ENCODE results near the gene WIZ. TPM values are rescaled to one million over a fixed set of nuclear protein-coding genes. Genes with fewer than 3 reads are reported as not detected.

The WIZ gene
- total and polyA plus RNA-seq, 4 donors, result 14.5 to 42.6 (median 23.3) TPM

DNA sequence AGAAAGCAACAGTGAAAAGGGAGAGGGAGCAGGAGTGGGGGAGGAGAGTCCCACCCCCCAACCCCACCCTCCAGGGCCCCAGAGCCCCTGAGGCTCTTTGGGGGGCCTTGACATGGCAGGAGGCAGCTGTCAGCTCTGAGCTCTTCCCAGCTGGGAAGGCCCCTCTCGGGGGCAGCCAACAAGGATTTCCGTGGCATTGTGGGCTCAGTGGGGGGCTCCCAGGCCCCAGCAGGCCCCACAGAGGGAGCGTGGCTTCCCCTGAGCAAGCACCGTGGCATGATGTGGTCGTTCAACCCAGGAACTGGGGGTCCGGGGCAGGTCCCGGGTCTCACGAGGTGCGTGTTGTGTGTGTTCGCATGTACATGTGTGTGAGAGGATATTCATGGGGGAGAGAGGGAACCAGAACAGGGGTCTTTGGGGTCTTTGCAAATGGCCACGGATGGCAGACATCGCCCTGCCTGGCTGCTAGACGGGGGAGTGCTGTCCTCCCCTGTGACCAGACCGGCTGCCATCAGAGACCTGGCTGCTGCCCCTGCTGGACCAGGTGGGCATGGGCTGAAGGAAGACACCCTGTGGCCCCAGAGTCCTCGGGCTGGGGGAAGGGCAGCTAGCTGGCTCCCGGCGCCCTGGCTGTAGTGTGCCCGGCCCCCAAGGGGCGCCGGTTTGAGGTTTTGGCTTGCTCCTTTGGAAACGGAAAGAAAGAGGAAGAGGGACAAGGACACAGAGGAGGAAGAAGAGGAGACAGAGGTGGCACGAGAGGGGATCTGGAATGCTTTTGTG, 27.3 kb downstream of the WIZ start:
- H3K4me3 ChIP-seq, result no peak overlapping the region
- peaks cover 0 to 2% (median 0%) of the 10 kb centered on the region in 4 donors for H3K9me3 ChIP-seq (ENCODE audit: control insufficient read depth in 4 of 4, insufficient read depth in 3 of 4, low read length in 3 of 4)
- peaks cover 12 to 53% (median 41%) of the 10 kb centered on the region in 4 donors for H3K36me3 ChIP-seq (ENCODE audit: control insufficient read depth in 4 of 4, insufficient read depth in 4 of 4, low read length in 4 of 4)
- DNase-seq, result peak in 1 of 3 donors; percentile 30
- TF ChIP-seq CTCF (IDR thresholded peaks at IDR 0.05; ENCODE audit: control extremely low read depth, extremely low read depth), result no peak
- WGBS, 2 donors, result 65 to 87% methylated on average over 22 of the region's 22 CpGs
- no peak for ATAC-seq (ENCODE audit: insufficient read depth, low FRiP score)
- H3K27ac ChIP-seq (ENCODE audit: low read depth in 1 of 2, low read length in 1 of 2), result no peak overlapping the region
- no peak overlapping the region for H3K9ac ChIP-seq (ENCODE audit: insufficient read depth in 1 of 2, low read length in 2 of 2)
- H3K27me3 ChIP-seq (ENCODE audit: control insufficient read depth in 3 of 3, insufficient read depth in 3 of 3, low read length in 2 of 3), result no peaks in the 10 kb centered on the region
- peaks cover 3 to 43% (median 14%) of the 10 kb centered on the region in 5 donors for H3K4me1 ChIP-seq (ENCODE audit: control insufficient read depth in 5 of 5, insufficient read depth in 5 of 5, low read length in 5 of 5)

DNA sequence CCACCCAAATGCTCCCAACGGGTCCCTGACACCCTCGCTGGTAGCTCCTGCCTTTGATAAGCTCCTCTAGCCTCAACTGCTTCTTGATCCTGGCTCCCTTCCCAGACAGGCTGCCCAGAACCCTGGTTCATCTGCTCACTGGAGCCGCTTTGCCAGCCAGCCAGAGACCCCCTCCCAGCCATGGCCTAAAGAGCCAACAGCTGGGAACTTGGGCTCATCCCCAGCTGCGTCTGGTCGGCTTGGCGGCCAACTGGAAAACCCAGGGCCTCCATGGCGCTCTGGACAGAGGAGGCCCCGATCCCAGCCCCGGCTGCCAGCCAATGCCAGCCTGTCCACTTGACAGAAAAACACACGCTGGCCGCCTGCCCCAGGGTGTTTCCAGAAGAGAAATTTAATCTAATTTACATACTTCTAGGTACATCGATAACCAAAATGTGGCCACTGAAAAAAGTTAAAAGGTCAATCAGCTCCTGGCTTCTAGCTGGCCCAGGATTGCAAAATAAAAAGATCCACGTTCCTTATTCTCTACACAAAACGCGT, 28.0 kb downstream of the WIZ start:
- peak; percentile 71 to 82 (median 77) for DNase-seq
- WGBS, 2 donors, result 63 to 70% methylated on average over 15 of the region's 15 CpGs
- peaks cover 6 to 50% (median 18%) of the 10 kb centered on the region in 5 donors for H3K4me1 ChIP-seq (ENCODE audit: control insufficient read depth in 5 of 5, insufficient read depth in 5 of 5, low read length in 5 of 5)

DNA sequence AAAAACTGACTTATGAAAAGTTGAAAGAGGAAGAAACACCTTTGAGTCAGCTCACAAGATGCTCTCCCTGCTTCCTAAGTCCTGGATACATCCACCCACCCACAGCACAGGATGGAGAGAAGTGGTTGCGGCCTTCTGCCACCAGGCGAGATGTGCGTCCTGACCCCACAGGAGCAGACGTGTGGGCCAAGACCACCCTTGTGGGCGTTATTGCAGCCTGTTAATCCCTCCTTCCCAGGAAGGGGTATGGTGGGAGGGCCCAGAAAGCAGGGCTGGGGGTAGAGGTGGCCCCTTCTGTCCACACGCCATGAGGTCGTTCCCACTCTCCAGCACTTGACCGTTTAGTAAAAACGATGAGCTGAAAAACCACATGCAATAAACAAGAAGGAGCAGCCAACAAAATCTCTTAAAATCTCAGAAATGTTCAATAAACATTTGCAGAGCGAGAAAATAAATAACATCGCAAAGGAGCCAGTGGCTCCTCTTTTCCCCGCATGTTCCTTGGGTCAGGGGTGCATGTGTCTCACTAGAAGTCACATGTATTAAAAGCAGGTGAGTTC, 28.5 kb downstream of the WIZ start:
- DNase-seq, result peak; percentile 32 to 68 (median 52)
- peaks cover 9 to 56% (median 19%) of the 10 kb centered on the region in 5 donors for H3K4me1 ChIP-seq (ENCODE audit: control insufficient read depth in 5 of 5, insufficient read depth in 5 of 5, low read length in 5 of 5)
- no peak for ATAC-seq (ENCODE audit: insufficient read depth, low FRiP score)
- peaks cover 0 to 2% (median 0%) of the 10 kb centered on the region in 4 donors for H3K9me3 ChIP-seq (ENCODE audit: control insufficient read depth in 4 of 4, insufficient read depth in 3 of 4, low read length in 3 of 4)
- no peak overlapping the region for H3K4me3 ChIP-seq
- H3K27ac ChIP-seq (ENCODE audit: low read depth in 1 of 2, low read length in 1 of 2), result no peak overlapping the region
- peaks cover 12 to 42% (median 33%) of the 10 kb centered on the region in 4 donors for H3K36me3 ChIP-seq (ENCODE audit: control insufficient read depth in 4 of 4, insufficient read depth in 4 of 4, low read length in 4 of 4)
- no peak overlapping the region for H3K9ac ChIP-seq (ENCODE audit: insufficient read depth in 1 of 2, low read length in 2 of 2)
- no peaks in the 10 kb centered on the region for H3K27me3 ChIP-seq (ENCODE audit: control insufficient read depth in 3 of 3, insufficient read depth in 3 of 3, low read length in 2 of 3)
- no peak for TF ChIP-seq CTCF (IDR thresholded peaks at IDR 0.05; ENCODE audit: control extremely low read depth, extremely low read depth)
- WGBS, 2 donors, result 81% methylated on average over 12 of the region's 12 CpGs

More for the DNA sequence above, 28.0 kb downstream of the WIZ start:
- Histone ChIP-seq H3K27ac (ENCODE audit: low read depth in 1 of 2, low read length in 1 of 2) (peak overlapping the region; percentile 7 to 24), H3K27me3 (ENCODE audit: control insufficient read depth in 3 of 3, insufficient read depth in 3 of 3, low read length in 2 of 3) (no peaks in the 10 kb centered on the region), H3K9me3 (ENCODE audit: control insufficient read depth in 4 of 4, insufficient read depth in 3 of 4, low read length in 3 of 4) (peaks cover 0 to 2% (median 0%) of the 10 kb centered on the region in 4 donors), H3K9ac (ENCODE audit: insufficient read depth in 1 of 2, low read length in 2 of 2) (no peak overlapping the region), H3K4me3 (no peak overlapping the region), H3K36me3 (ENCODE audit: control insufficient read depth in 4 of 4, insufficient read depth in 4 of 4, low read length in 4 of 4) (peaks cover 12 to 46% (median 36%) of the 10 kb centered on the region in 4 donors)
- no peak for ATAC-seq (ENCODE audit: insufficient read depth, low FRiP score)
- no peak for TF ChIP-seq CTCF (IDR thresholded peaks at IDR 0.05; ENCODE audit: control extremely low read depth, extremely low read depth)
